ENCODE measurements around the gene FBXW10.
"Not testable (repeated sequence)": the region's sequence is repeated elsewhere in the genome, so short reads cannot be mapped to it uniquely, and the experiment has no call there.

- not testable (repeated sequence) for TF ChIP-seq CTCF (IDR thresholded peaks at IDR 0.05); POLR2A (IDR thresholded peaks at IDR 0.05); EP300 (IDR thresholded peaks at IDR 0.05; ENCODE audit: low read depth)
Measured at GRCh38 chr17:18708215-18708614, 35.6 kb upstream of the FBXW10 start.
